ENCODE data around the gene INPP5E.

GRCh38 chr9:136474974-136475865 is 35.6 kb upstream of the INPP5E start:
- TF ChIP-seq CTCF (IDR thresholded peaks at IDR 0.05) (no peak), EZH2 (IDR thresholded peaks at IDR 0.05; ENCODE audit: borderline replicate concordance, insufficient read depth, low read depth, low read length, poor library complexity, severe bottlenecking) (no peak)
